Umbilical cord (tissue), 2 donors: ENCODE measurements around the gene GPRC6A. TPM values are rescaled to one million over a fixed set of nuclear protein-coding genes. Genes with fewer than 3 reads are reported as not detected.
"Not testable (repeated sequence)": the region's sequence is repeated elsewhere in the genome, so short reads cannot be mapped to it uniquely, and the experiment has no call there.

Experiments used
- DNase-seq: peaks from one replicate; pipeline ENCODE4 v3.0.0-alpha.2; 2015; ENCODE audit warnings: low spot score
- total RNA-seq: library from RNA; depleted of rRNA; stranded (reverse); fragments of >200 nt; gene quantifications from one replicate; pipeline ENCODE4 v1.2.3, GENCODE V29; 2014; ENCODE audit warnings: low replicate concordance; ENCODE audit not compliant: insufficient read depth

The GPRC6A gene
- total RNA-seq = 1.2 TPM

GRCh38 chr6:116828983-116829382 lies at the start of gene GPRC6A:
GPRC6A (minus strand) TSS chr6:116829083; CDS start chr6:116829013, 70 bp downstream.
- DNase-seq = no peak

- DNase-seq = no peak
Observed at GRCh38 chr6:116877743-116878142, 48.9 kb upstream of the GPRC6A start.

GRCh38 chr6:116876635-116877611 lies 48.0 kb upstream of the GPRC6A start, which contains the start of gene RFX6:
RFX6 (plus strand) TSS chr6:116877242; CDS start chr6:116877276, 34 bp downstream.
- DNase-seq = no peak

- DNase-seq = no peak
Observed at GRCh38 chr6:116876107-116876506, 47.2 kb upstream of the GPRC6A start.

GRCh38 chr6:116872771-116873170 lies 43.9 kb upstream of the GPRC6A start:
- no peak for DNase-seq

GRCh38 chr6:116866281-116866871 lies 37.5 kb upstream of the GPRC6A start:
- no peak for DNase-seq

- DNase-seq = no peak
Observed at GRCh38 chr6:116859264-116859663, 30.4 kb upstream of the GPRC6A start.

GRCh38 chr6:116858060-116858459 lies 29.2 kb upstream of the GPRC6A start:
- no peak for DNase-seq

GRCh38 chr6:116847227-116847626 lies 18.3 kb upstream of the GPRC6A start:
- peak; percentile 41 for DNase-seq

GRCh38 chr6:116842459-116842858 lies 13.6 kb upstream of the GPRC6A start:
- DNase-seq = no peak

- DNase-seq = no peak
Observed at GRCh38 chr6:116840091-116840490, 11.2 kb upstream of the GPRC6A start.

- DNase-seq = no peak
Observed at GRCh38 chr6:116836606-116837342, 7.9 kb upstream of the GPRC6A start.

GRCh38 chr6:116834526-116834925 lies 5.6 kb upstream of the GPRC6A start:
- DNase-seq = not testable (repeated sequence)

GRCh38 chr6:116827561-116828240 lies 1.2 kb downstream of the GPRC6A start:
- no peak for DNase-seq

GRCh38 chr6:116816336-116816735 lies 12.5 kb downstream of the GPRC6A start:
- not testable (repeated sequence) for DNase-seq

GRCh38 chr6:116812051-116812650 lies 16.7 kb downstream of the GPRC6A start:
- no peak for DNase-seq

GRCh38 chr6:116801971-116802370 lies 26.9 kb downstream of the GPRC6A start:
- no peak for DNase-seq

GRCh38 chr6:116799945-116800344 lies 28.9 kb downstream of the GPRC6A start:
- no peak for DNase-seq

- no peak for DNase-seq
Observed at GRCh38 chr6:116797585-116797984, 31.3 kb downstream of the GPRC6A start.

- DNase-seq = no peak
Observed at GRCh38 chr6:116793224-116793623, 35.7 kb downstream of the GPRC6A start.

- DNase-seq = no peak
Observed at GRCh38 chr6:116783852-116784251, 45.0 kb downstream of the GPRC6A start.
